Retinal pigment epithelial cell (primary cell): ENCODE data around the gene PTPRT.
"Not testable (repeated sequence)": the region's sequence is repeated elsewhere in the genome, so short reads cannot be mapped to it uniquely, and the experiment has no call there.

ENCODE experiments used
- DNase-seq: peaks from one replicate; pipeline ENCODE4 v3.0.0-alpha.2; 2010; ENCODE audit warnings: low read depth
- H3K4me3 ChIP-seq: 2 replicates; pipeline ENCODE4 v1.5.1; 2011; ENCODE audit warnings: mild to moderate bottlenecking, low read length, control low read depth, moderate library complexity
- TF ChIP-seq, protein P1 (sequence below): conservative IDR thresholded peaks from 2 replicates; pipeline ENCODE4 v1.5.1; 2011; ENCODE audit warnings: low read depth, low read length, control low read depth, inconsistent platforms

PTPRT gene

DNA sequence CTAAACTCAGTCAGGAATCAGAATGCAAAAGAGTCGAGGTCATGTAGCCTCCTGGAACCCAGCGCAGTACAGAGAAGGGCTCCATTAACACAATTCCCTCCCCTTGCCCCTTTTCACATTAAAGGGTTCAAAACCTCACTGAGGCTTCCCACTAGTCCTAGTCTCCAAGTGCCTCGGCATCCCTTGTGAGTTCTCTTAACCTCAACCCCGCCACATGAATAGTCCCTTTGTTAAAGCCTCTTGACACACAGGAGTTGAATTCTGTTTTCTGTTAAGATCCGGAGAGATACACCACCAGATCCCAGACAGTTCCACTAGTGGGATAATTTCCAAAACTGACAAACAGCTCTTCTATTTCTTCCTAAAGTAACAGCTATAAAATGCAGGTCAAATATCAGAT, 17.8 kb downstream of the PTPRT start:
- no peak for DNase-seq
- no peak overlapping the region for H3K4me3 ChIP-seq
- TF ChIP-seq, protein P1, sequence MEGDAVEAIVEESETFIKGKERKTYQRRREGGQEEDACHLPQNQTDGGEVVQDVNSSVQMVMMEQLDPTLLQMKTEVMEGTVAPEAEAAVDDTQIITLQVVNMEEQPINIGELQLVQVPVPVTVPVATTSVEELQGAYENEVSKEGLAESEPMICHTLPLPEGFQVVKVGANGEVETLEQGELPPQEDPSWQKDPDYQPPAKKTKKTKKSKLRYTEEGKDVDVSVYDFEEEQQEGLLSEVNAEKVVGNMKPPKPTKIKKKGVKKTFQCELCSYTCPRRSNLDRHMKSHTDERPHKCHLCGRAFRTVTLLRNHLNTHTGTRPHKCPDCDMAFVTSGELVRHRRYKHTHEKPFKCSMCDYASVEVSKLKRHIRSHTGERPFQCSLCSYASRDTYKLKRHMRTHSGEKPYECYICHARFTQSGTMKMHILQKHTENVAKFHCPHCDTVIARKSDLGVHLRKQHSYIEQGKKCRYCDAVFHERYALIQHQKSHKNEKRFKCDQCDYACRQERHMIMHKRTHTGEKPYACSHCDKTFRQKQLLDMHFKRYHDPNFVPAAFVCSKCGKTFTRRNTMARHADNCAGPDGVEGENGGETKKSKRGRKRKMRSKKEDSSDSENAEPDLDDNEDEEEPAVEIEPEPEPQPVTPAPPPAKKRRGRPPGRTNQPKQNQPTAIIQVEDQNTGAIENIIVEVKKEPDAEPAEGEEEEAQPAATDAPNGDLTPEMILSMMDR = no peak

DNA sequence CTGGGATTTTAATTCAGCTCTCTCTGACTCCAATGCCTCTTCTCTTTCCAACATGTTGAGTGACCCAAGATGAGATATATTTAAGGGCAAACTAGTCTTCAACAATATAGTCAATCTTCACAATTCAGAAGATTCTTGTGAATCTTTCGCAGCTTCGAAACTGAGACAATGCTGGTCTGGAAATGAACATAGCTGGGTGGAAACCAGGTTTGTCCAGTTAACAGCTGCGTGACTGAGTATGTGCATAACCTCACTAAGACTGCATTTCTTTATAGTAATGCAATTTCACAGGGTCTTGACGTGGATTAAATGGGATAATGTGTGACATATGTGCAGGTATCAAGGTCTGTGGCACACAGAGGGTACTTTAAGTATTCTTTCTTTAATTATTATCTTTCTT, 18.9 kb downstream of the PTPRT start:
- DNase-seq = no peak
- TF ChIP-seq, protein P1 = no peak
- no peak overlapping the region for H3K4me3 ChIP-seq

DNA sequence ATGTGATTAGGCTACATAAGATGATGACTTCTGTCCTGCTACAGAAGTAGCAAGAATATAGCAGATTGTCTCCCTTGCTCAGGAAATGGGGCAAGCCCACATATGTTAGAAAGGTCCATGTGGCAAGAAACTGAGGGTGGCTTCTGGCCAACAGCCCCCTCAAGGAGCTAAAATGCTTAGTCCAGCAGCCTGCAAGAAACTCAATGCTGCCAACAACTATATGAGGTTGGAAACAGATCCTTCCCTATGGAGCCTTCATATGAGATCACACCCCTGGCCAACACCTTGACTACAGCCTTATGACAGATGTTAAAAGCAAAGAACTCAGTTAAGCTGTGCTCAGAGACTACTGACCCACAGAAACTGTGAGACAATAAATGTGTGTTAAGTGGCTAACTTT, 22.1 kb downstream of the PTPRT start:
- no peak overlapping the region for H3K4me3 ChIP-seq
- TF ChIP-seq, protein P1 = no peak
- no peak for DNase-seq

DNA sequence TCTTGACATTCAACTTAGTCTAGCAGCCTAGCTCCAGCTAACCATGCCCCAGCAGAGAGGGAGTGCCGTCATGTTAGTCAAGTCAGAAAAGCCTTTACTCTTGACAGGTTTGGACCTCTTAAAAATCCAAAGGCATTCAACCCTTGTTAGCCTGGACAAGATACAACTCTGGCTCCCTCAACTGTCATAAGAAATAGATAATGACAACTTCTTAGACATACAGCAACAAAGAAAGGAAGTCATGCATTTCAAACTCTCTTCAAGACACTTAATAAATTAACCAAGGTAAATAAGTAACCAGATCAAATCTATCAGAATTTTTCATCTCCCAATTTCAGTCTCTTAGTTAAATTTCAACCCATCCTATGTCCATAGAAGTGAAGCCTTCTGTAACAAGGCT, 22.7 kb downstream of the PTPRT start:
- H3K4me3 ChIP-seq = no peak overlapping the region
- TF ChIP-seq, protein P1 = no peak
- no peak for DNase-seq

DNA sequence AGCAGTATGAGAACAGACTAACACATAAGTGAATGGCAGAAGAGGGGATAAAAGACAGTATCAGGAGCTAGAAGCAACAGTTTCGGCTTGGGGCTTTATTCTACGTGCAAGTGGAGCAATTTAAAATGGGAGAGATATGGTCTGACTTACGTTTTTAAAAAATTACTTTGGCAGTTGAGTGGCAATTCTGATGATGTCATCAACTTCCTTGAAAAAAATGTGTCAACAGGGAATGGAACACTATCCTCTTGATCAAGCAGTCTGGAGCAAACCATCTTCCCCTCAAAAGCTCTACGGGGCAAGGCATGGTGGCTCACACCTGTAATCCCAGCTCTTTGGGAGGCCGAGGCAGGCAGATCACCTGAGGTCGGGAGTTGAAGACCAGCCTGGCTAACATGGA, 24.1 kb downstream of the PTPRT start:
- TF ChIP-seq, protein P1 = no peak
- H3K4me3 ChIP-seq = no peak overlapping the region
- DNase-seq = no peak

DNA sequence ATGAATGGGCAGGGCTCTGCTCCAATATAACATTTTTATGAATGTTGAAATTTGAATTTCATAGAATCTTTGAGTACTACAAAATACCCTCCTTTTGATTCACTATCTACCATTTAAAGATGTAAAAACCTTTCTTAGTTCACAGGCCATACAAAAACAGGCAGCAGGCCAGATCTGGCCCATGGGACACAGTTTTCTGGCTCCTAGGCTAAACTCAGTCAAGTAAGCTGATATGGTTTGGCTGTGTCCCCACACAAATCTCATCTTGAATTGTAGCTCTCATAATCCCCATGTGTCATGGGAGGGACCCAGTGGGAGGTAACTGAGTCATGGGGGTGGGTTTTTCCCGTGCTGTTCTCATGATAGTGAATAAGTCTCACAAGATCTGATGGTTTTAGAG, 25.0 kb downstream of the PTPRT start:
- not testable (repeated sequence) for DNase-seq, H3K4me3 ChIP-seq

DNA sequence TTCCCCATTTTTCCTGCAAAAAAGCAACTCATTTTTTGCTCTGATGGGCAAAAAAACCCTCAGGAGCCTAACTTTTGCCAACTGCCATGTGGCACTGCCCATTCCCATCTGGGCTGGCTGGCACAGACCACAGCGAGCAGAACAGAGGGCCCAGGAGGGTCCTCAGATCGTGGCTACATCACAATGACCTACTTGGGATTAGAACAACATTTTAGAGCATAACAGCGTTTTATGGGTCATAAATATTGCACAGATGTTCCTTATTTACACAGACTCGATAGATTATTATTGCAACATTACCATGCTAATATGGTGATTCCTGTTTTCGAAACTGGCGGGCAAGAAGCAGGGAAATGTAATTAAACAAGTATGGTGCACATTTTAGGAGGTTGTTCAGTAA, 28.0 kb downstream of the PTPRT start:
- TF ChIP-seq, protein P1 = no peak
- H3K4me3 ChIP-seq = no peak overlapping the region
- no peak for DNase-seq

DNA sequence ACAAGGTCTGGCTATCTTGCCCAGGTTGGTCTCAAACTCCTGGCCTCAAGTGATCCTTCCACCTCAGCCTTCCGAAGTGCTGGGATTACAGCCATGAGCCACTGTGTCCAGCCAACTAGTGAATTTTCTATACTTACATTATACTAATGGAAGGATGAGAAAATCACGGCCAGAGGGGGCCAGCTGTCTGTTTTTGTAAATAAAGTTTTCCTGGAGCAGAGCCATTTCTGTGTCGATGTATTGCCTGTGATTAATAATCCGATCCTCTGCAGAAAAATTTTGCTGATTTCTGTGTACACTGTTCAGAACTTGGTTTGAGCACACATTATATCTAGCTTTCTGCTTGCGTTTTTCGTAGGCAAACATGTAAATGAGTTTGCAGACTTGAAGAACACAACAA, 28.8 kb downstream of the PTPRT start:
- H3K4me3 ChIP-seq = no peak overlapping the region
- TF ChIP-seq, protein P1 = no peak

More for the DNA sequence above, 28.8 kb downstream of the PTPRT start:
- no peak for DNase-seq
